GM04503 (cell line): Measurements from ENCODE around the gene GOLGA6C.
"Not testable (repeated sequence)": the region's sequence is repeated elsewhere in the genome, so short reads cannot be mapped to it uniquely, and the experiment has no call there.

Experiments used
- DNase-seq: peaks from one replicate; pipeline ENCODE4 v3.0.0-alpha.2; 2012; ENCODE audit warnings: low read depth

GOLGA6C gene

DNA sequence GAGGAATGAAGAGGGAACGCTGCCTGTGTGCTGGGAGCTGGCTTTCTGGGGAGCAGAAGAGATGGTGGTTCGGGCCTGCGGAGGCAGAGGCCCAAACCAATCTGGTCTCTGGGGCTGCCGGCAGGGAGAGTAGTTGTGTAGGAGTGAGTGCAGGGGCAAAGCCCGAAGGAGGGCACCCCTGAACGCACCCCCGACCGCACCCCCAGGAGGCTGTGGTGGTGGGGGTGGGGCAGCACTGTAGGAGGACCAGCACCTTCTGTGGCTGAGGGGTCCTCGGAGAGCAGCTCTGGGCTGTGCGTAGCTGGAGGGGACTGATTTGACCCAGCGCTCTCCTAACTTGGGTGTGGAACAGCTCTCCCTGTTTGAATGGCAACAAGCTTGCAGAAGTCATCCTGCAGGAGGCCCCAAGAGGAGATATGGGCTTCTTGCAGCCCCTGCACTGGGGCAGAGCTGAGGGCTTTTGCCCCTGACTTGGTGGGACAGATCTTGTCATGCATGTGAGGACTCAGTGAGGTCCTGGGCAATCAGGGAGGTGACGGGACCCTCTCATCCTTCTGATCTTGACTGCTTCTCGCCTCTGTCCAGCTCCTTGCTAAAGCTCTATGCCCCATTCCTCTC is 30.4 kb upstream of the GOLGA6C start:
- DNase-seq = no peak

DNA sequence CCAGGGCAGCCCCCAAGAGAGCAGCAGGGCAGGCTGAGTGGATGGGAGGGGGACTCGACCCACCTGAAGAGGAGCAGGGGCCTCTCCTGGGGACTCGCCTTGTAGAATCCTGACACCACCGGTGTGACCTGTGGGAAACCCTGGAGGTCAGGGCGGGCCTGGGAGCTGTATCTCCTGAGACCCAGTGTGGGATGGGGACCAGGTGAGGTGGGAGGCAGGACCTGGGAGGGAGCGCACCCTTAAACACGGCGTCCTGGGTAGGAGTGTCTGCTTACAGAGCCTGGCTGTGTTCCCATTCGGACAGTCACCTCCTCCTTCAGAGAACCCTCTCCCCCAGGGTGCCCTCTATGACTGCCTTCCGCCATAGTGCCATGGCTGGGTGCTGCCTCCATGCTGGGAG is 29.3 kb upstream of the GOLGA6C start:
- no peak for DNase-seq

DNA sequence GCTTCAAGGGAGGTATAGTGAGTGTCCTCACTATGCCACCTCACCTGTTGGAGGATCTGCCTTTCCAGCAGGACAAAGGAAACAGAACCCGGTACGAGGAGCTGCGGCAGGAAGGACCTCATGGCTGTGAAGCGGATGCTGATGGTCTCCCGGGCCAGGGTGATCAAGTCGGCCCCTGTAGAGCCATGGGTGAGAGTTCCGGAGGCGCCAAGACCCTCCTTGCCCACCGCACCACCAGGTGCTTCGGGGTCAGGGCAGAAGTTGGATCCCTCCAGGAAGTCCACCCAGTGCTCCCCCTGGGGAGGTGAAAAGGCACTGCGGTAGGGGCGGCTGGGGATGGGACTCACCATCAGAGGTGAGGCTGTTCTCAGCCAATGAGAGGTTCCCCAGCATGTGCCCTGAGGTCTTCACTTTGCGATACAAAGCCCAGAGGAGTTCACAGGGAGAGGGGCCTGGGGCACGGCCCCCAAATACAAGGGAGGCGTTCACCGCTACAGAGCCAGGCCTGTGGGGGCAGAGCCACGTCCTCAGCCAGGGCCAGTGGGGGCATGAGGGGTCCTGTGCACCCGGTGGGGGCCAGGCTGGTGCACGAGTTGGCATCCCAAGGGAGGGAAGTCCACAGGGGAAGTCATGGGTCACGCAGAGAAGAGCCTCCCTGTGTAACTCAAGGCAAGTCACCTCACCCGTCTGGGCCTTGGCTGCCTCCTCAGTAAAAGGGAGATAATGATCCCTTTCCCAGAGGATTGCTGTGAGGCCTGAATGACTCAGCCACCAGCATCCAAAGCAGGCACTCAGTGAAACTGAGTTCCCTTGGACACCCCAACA is 28.7 kb upstream of the GOLGA6C start:
- peak; percentile 10 for DNase-seq

DNA sequence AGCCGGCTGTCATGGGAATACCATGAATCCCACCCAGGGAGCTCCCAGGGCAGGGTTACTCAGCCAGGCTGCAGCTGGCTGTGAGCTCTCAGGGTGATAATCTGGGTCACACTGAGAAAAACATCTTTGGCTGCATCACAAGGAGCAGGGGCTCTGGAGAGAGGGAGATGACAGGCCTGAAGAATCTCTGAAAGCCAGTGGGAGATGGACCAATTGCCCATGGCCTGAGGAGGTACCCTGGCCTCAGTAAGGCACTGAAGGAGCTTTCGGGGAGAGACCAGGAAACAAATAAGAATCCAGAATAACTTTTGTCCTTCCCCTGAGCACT is 28.2 kb upstream of the GOLGA6C start:
- DNase-seq = no peak

GRCh38 chr15:75230551-75231371 is 27.4 kb upstream of the GOLGA6C start:
- DNase-seq = no peak

- DNase-seq = no peak
These were observed 26.3 kb upstream of the GOLGA6C start for GRCh38 chr15:75231836-75232235.

- DNase-seq = no peak
These were observed 25.8 kb upstream of the GOLGA6C start for GRCh38 chr15:75232252-75232813.

GRCh38 chr15:75232826-75233503 is 25.2 kb upstream of the GOLGA6C start:
- DNase-seq = no peak

GRCh38 chr15:75233504-75234190 is 24.5 kb upstream of the GOLGA6C start:
- DNase-seq = no peak

DNA sequence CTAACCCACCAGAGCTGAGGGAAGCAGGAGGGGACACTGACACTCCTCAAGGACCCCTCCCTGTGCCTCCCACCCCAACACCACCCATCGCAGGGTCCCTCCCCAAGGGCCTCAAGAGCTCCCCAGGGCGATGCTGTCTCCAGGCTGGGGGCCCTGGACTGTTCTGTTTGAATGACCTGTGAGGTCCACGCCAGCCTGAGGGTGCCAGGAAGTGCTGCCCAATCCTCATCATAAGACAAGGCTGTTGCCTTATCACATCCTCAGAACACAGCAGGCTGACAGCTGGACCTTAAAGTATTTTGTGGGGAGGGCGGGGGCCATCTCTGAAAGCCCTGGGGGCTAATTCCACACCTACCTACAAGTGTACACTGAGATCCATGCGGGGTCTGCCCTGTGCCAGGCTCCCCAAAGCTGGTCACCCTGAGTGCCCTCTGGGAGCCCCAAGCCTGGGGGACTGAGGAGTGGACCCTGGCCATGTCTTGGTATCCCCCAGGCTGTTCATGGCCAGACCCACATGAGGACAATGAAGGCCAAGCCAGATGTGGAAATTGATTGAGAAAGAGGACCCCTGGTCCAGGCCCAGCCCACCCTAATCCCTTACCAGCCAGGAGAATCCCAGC is 23.8 kb upstream of the GOLGA6C start:
- no peak for DNase-seq

DNA sequence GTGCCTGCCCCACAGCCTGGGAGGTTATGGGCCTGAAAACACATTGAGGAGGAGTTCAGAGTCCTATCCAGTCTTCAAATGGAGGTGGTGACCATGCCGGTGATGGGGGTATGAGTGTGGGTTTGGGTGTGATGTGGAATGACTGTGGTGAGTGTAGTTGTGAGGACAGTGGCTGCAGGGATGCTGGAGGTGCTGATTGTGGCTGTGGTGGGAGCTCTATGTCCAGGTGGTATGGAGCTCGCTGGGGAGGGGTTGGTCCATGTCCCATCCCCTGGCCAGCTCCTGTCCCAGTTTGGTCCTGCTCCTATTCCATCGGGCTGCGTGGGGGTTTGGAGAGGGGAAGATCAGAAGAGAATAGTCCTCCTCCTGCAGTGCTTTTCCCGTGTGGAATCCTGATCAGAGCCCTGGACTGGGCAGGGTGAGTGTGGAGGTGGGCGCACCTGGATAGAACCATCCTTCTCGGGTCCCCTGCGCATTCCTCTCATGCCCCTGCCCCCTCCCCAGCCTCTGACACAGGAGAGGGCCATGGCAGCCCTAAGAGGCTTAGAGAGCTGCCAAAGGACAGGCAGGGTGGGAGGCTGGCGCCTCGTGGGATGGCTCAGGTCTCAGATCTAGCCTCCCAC is 23.0 kb upstream of the GOLGA6C start:
- no peak for DNase-seq

GRCh38 chr15:75235760-75236729 is 22.1 kb upstream of the GOLGA6C start:
- no peak for DNase-seq

GRCh38 chr15:75237316-75237982 is 20.7 kb upstream of the GOLGA6C start:
- DNase-seq = no peak

- DNase-seq = no peak
These were observed 20.0 kb upstream of the GOLGA6C start for GRCh38 chr15:75238150-75238549.

DNA sequence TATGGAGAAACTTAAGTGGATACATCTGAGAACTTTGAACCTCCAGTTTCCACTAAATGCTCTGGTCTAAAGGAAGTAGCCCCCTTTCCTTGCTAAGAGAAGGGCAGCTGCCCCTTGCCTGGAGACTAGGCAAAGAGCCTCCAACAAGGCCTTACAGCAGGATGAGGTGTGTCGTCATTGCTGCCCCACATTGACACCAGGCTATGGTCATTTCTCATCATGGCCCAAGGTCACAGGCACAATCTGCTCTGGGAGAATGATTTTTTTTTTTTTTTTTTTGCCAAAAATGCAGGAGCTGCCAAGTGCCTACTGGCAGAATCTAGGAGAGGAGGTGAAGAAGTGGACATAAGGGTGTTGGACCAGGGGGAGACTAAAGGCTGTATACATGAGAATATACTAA is 12.4 kb upstream of the GOLGA6C start:
- not testable (repeated sequence) for DNase-seq

- DNase-seq = not testable (repeated sequence)
These were observed 9.1 kb upstream of the GOLGA6C start for GRCh38 chr15:75248991-75249390.

GRCh38 chr15:75249726-75250125 is 8.4 kb upstream of the GOLGA6C start:
- DNase-seq = no peak

DNA sequence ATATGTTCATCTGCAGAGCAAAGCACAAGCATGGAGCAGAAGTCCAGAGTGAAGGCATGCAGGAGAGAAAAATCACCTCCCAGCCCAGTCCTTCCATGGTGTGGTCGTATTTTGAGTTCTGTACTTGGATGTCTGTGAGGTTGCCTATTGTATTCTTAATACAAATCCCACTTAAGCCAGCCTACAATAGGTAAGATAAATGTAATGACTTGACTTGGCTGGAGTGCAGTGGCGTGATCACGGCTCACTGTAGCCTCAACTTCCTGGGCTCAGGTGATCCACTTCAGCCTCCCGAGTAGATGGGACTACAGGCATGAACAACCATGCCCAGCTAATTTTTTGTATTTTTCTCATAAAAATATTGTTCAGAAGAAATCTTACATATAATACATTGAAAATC is 6.8 kb upstream of the GOLGA6C start:
- not testable (repeated sequence) for DNase-seq

GRCh38 chr15:75252285-75252684 is 5.8 kb upstream of the GOLGA6C start:
- DNase-seq = not testable (repeated sequence)
